ENCODE results near the gene LRRN4. TPM values are rescaled to one million over a fixed set of nuclear protein-coding genes. Genes with fewer than 3 reads are reported as not detected.

LRRN4 gene
- total and polyA plus RNA-seq, 2 of the 8 experiments (the other 6 are each of a cell fraction or from before 2014, with no cell fraction given): 0.21 to 0.89 TPM

DNA sequence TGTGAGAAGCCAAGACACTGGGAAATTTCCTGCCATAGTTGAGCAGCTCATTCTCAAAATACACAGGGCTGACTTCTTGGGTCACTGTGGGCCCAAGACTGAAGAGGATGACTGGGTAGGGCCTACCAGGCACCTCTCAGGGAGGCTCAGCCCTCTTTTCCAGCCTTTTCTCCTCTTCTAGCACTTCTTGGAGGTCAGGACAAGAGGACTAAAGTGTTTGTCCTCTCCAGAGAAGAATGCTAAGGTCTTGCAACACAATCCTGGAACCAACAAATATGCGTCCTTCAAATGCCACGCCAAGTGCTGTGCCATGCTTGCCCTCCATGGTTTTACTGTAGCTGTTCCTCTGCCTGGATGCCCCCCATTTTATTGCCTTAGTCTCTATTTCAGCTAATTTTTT, 3.3 kb upstream of the LRRN4 start:
- POLR2A ChIA-PET (ENCODE audit: partially characterized antibody): interaction anchor here (0.7 kb wide), 1 partner anchor 11 kb away, joined by 3 read pairs; no protein-coding TSS in a partner anchor
- no peak overlapping the region for H4K8ac ChIP-seq (ENCODE audit: extremely low read depth, insufficient read depth, low read length)
- H4K5ac ChIP-seq (ENCODE audit: insufficient read length, low read depth, low read length): no peak overlapping the region
- peaks cover 15 to 26% (median 20%) of the 10 kb centered on the region in 4 experiments for H3K27me3 ChIP-seq (replicated peaks in 1 of 4; ENCODE audit: control insufficient read depth in 3 of 4, extremely low read depth in 1 of 4, insufficient read depth in 3 of 4, low read length in 3 of 4)
- FAIRE-seq: no peak
- H3K4me3 ChIP-seq (ENCODE audit: extremely low read depth in 1 of 4, insufficient read depth in 2 of 4, low read depth in 3 of 4, low read length in 4 of 4): no peak overlapping the region
- peaks cover 0 to 8% (median 3%) of the 10 kb centered on the region in 4 experiments; a peak in 5 of 7 replicates for H3K4me1 ChIP-seq (replicated peaks in 1 of 4; ENCODE audit: control insufficient read depth in 3 of 4, insufficient read depth in 4 of 4, low read length in 3 of 4)
- H3K4me2 ChIP-seq (ENCODE audit: insufficient read depth in 1 of 2, low read depth in 2 of 2, low read length in 2 of 2): no peak overlapping the region
- H3K4ac ChIP-seq (replicated peaks; ENCODE audit: insufficient read length, low read depth, low read length): no peak overlapping the region
- WGBS, 2 experiments (ENCODE audit: extremely low coverage in 1 of 2, insufficient coverage in 1 of 2, insufficient read length in 1 of 2, insufficient replicate concordance in 2 of 2, low coverage in 1 of 2, low lambda C conversion rate in 2 of 2, missing lambda C conversion rate in 1 of 2): 90% methylated on average over 2 of the region's 2 CpGs; no CpG with 5 or more reads in 1 of the 2 experiments
- H2BK15ac ChIP-seq (ENCODE audit: low read length): no peak overlapping the region
- CTCF ChIA-PET (ENCODE audit: partially characterized antibody): interaction anchor here (1.5 to 1.9 kb wide), 2 partner anchors 8 to 17 kb away, joined by 4 to 9 read pairs; no protein-coding TSS in a partner anchor
- no peaks in the 10 kb centered on the region for H3K9me3 ChIP-seq (ENCODE audit: insufficient read depth in 2 of 2, low read depth in 1 of 2, low read length in 1 of 2)
- H2BK20ac ChIP-seq (ENCODE audit: low read length): no peak overlapping the region
- no peak overlapping the region for H2BK120ac ChIP-seq (replicated peaks; ENCODE audit: low read depth, low read length)
- H3K18ac ChIP-seq (ENCODE audit: extremely low read depth, low read length): no peak overlapping the region
- DNase-seq (ENCODE audit: low read depth in 1 of 2, low spot score in 2 of 2): no peak
- H3K27ac ChIP-seq (ENCODE audit: low read depth, low read length): no peak overlapping the region
- no peak overlapping the region for H2BK12ac ChIP-seq (ENCODE audit: low read depth, low read length)
- peaks cover 5% of the 10 kb centered on the region; the same call in 1 of the 2 replicates for H3K23me2 ChIP-seq (ENCODE audit: low read depth, low read length)
- TF ChIP-seq CBX8 (IDR thresholded peaks at IDR 0.05; ENCODE audit: borderline replicate concordance, low read depth, low read length) (no peak), HDAC6 (IDR thresholded peaks at IDR 0.05; ENCODE audit: low read depth, low read length) (no peak), TBP (IDR thresholded peaks at IDR 0.05; ENCODE audit: low read depth, low read length) (no peak), KDM5A (IDR thresholded peaks at IDR 0.05; ENCODE audit: low read length) (no peak), GABPA (IDR thresholded peaks at IDR 0.05; ENCODE audit: borderline replicate concordance, insufficient read depth, low read length) (no peak), POLR2AphosphoS5 (IDR thresholded peaks at IDR 0.05; ENCODE audit: low read depth, low read length) (no peak), NRF1 (IDR thresholded peaks at IDR 0.05; ENCODE audit: low read depth, low read length) (no peak), YY1 (IDR thresholded peaks at IDR 0.05; ENCODE audit: low read depth, low read length) (no peak), POU5F1 (IDR thresholded peaks at IDR 0.05; ENCODE audit: low read depth, low read length) (no peak), MAFK (IDR thresholded peaks at IDR 0.05; ENCODE audit: low read depth, low read length) (no peak), RBBP5 (IDR thresholded peaks at IDR 0.05; ENCODE audit: borderline replicate concordance, low read depth, low read length) (no peak), SIRT6 (IDR thresholded peaks at IDR 0.05; ENCODE audit: low read length) (no peak), PHF8 (conservative IDR thresholded peaks at IDR 0.05; ENCODE audit: low read depth, low read length) (no peak)
- TF ChIP-seq, protein P1, sequence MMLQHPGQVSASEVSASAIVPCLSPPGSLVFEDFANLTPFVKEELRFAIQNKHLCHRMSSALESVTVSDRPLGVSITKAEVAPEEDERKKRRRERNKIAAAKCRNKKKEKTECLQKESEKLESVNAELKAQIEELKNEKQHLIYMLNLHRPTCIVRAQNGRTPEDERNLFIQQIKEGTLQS (IDR thresholded peaks at IDR 0.05; ENCODE audit: insufficient read depth, low read depth, low read length): no peak
- H3K36me3 ChIP-seq (ENCODE audit: control insufficient read depth in 2 of 4, insufficient read depth in 4 of 4, low read length in 3 of 4): no peaks in the 10 kb centered on the region
- no peak overlapping the region for H2AFZ ChIP-seq (ENCODE audit: low read length)
- no peak overlapping the region for H3K56ac ChIP-seq (replicated peaks; ENCODE audit: insufficient read length, low read depth, low read length)
- H3K79me2 ChIP-seq (ENCODE audit: control insufficient read depth in 1 of 2, insufficient read depth in 2 of 2, low read length in 2 of 2): no peaks in the 10 kb centered on the region
- H3K14ac ChIP-seq (ENCODE audit: insufficient read length): no peak overlapping the region
- H2AK5ac ChIP-seq (ENCODE audit: low read depth, low read length): no peak overlapping the region
- no peak overlapping the region for H3K9ac ChIP-seq (replicated peaks in 1 of 4; ENCODE audit: extremely low read depth in 1 of 4, low read depth in 3 of 4, low read length in 3 of 4)
- H4K91ac ChIP-seq (replicated peaks; ENCODE audit: insufficient read length, low read length): no peak overlapping the region
- H2BK5ac ChIP-seq (ENCODE audit: low read depth, low read length): no peak overlapping the region
- no peaks in the 10 kb centered on the region for H4K20me1 ChIP-seq (replicated peaks in 1 of 2; ENCODE audit: control insufficient read depth in 1 of 2, insufficient read depth in 2 of 2, low read length in 2 of 2)
- no peak overlapping the region for H3K23ac ChIP-seq (ENCODE audit: insufficient read length)
- H3K79me1 ChIP-seq (ENCODE audit: low read depth, low read length): no peaks in the 10 kb centered on the region

All from H1 (cell line).